Stimulated activated CD8-positive, alpha-beta memory T cell treated with anti-CD3 and anti-CD28 coated beads, Interleukin-2, amount 100 ng/mL, for 48 hours (primary cell): Measurements from ENCODE around the gene USB1.
A peak's percentile ranks its signal among the peaks of the same experiment; 100 is the strongest.

Experiments used
- DNase-seq, 2 donors: peaks; one replicate each; pipeline ENCODE4 v3.0.0-alpha.2; 2020; ENCODE audit warnings: low read depth in 2 of 2

The USB1 gene

GRCh38 chr16:58000706-58001676 is at the start of gene USB1:
Gene USB1, plus strand, starts transcription at chr16:58001407. Its CDS starts 77 bp downstream, at chr16:58001484.
- peak; percentile 75 to 81 for DNase-seq

GRCh38 chr16:57952909-57953308 is 48.3 kb upstream of the USB1 start:
- DNase-seq, result no peak

- no peak for DNase-seq
Measured at GRCh38 chr16:57953857-57954256, 47.4 kb upstream of the USB1 start.

- DNase-seq, result no peak
Measured at GRCh38 chr16:57955572-57956188, 45.5 kb upstream of the USB1 start.

GRCh38 chr16:57956270-57956808 is 44.9 kb upstream of the USB1 start:
- DNase-seq, result no peak

DNA sequence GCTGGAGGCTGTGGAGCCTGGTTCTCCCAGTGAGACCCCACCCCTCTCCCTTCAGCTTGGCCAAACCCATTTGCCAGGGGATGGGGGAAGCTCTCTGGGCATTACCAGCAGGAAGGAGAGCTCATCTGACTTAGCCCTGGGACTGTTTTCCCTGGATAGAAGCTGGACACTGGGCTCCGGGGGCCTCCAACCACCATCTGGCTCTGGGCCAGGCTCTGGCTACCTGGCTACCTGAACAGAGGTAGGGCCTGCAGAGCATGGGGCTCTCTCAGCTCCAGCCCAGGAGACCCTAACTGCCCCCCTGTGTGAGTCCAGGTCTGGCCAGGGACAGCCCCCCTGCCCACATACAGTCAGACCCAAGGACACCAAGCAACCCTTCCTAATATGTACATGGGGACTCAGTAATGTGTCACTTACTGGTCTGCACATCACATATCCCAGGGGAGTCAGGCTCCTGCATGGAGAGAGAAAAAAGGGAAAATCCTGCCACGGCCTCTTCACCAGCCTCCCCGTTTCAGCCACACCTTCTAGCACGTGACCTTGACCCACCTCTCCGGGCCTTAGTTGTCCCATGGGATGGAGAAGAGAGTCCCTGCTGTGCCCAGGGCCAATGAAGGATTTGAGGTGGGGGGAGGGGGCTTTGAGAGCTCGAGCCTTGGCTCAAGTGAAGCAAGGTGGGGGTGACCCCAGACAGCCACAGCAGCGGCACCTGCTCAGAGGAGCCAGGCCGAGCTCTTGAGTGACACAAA is 44.1 kb upstream of the USB1 start:
- DNase-seq, result no peak

- no peak for DNase-seq
Measured at GRCh38 chr16:57957673-57958392, 43.4 kb upstream of the USB1 start.

GRCh38 chr16:57958544-57958943 is 42.7 kb upstream of the USB1 start:
- no peak for DNase-seq

- DNase-seq, result no peak
Measured at GRCh38 chr16:57959121-57959520, 42.1 kb upstream of the USB1 start.

- no peak for DNase-seq
Measured at GRCh38 chr16:57959804-57960203, 41.4 kb upstream of the USB1 start.

DNA sequence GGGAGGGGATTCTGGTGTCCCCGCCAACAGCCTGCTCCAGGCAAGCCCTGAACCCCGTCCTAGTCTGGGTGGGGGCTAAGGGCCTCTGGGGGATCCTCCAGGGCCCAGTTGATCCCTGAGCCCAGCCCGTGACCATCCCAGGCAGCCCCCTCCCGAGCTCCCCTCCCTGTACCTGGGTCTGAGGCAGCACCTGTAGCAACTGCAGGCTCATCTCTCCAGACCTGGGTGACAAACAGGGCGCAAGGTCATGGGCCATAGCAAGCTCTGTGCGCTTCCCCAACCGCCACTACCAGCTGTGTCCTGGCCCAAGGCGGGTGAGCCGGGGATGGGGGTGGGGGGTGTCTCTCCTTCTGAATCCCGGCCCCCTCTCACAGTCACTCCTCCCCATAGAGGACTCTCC is 40.9 kb upstream of the USB1 start:
- DNase-seq, result no peak

DNA sequence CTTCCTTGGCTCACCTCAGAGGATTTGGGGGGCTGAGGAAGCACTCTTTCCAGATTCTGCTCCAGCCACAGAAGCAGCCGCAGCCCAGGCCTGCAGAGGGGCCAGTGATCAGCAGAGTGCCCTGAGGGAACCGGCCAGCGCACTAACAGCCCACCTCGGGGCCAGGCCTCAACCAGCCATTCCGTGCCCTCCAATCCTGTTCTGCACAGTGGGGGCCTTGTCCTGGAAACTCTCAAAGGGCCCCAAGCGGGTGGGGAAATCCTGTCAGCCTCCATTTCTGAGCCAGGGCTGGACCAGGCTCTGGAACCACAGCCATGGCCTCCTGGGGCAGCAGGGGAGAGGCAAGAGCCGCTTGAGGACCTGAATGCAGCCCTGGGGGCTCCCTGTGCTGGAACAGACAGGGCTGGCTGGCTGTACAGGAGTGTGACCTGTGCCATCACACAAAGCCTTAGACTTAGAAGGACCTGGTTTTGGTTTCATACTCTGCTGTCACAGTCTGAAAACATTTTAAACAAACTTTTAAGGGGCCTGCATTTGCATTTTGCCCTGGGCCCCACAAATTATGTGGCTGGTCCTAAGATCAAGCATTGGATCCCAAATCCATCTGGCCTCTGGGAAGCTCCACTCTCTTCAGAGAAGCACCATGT is 40.3 kb upstream of the USB1 start:
- no peak for DNase-seq

GRCh38 chr16:57961538-57961937 is 39.7 kb upstream of the USB1 start:
- DNase-seq, result no peak

DNA sequence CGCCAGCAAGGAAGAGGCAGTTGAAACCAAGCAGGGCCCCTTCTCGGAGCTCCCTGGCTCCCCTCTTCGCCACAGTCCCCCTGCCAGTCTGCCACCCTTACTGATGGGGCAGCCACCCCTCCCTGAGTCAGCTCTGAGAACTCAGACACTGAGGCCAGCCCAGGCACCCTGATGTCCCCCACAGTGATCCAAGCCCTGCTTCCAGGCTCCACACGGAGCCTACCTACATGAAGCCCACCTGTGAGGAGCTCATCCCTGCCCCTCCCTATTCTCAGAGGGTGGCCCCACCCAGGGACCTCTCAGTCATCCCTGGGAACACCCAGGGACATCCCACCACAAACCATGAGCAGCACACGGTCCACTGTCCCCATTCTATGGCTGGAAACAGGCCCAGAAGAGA is 39.2 kb upstream of the USB1 start:
- DNase-seq, result no peak

- DNase-seq, result no peak
Measured at GRCh38 chr16:57962756-57963155, 38.5 kb upstream of the USB1 start.

- no peak for DNase-seq
Measured at GRCh38 chr16:57964157-57964700, 37.0 kb upstream of the USB1 start.

DNA sequence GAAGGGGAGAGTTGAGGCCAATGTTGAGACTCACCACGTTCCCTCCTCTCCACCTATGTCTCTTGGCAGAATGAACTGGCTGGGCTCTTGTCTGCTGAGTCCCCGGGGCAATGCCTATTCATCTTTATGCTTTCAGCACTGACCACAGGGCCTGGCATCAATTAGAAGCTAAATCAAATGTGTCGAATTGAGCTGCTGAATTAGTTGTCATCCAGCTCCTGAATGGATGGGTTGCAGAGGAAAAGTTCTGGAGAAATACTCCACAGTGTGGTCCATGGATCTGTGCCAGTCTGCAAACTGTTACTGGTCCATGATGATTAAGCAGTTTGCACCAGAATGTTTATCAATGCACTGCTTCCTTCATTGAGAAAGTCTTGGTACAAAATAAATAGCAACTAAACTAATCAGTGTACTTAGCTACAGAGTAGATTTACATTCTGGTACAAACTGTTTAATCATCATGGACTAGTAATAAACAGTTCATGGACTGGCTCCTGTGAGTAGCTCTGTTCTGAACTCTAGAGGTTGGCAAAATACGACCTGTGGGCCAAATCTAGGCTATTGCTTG is 34.9 kb upstream of the USB1 start:
- no peak for DNase-seq

GRCh38 chr16:57966986-57967385 is 34.2 kb upstream of the USB1 start:
- no peak for DNase-seq

GRCh38 chr16:57967916-57968315 is 33.3 kb upstream of the USB1 start:
- no peak for DNase-seq

GRCh38 chr16:57969451-57970123 is 31.6 kb upstream of the USB1 start:
- DNase-seq, result no peak
